Loucy (cell line): ENCODE data around the gene PRDM10.

Experiments used
- EZH2phosphoT487 ChIP-seq: fragments of 200-600 bp; IDR thresholded peaks from 2 replicates; pipeline ENCODE4 v1.6.1; 2018; ENCODE audit warnings: antibody characterized with exemption, mild to moderate bottlenecking, moderate library complexity, borderline replicate concordance
- TF ChIP-seq, protein P1 (sequence below): fragments of 200-600 bp; sonication (generic); conservative IDR thresholded peaks from 2 replicates; pipeline ENCODE4 v1.5.1; 2014; ENCODE audit warnings: mild to moderate bottlenecking, antibody characterized with exemption, low read length

DNA sequence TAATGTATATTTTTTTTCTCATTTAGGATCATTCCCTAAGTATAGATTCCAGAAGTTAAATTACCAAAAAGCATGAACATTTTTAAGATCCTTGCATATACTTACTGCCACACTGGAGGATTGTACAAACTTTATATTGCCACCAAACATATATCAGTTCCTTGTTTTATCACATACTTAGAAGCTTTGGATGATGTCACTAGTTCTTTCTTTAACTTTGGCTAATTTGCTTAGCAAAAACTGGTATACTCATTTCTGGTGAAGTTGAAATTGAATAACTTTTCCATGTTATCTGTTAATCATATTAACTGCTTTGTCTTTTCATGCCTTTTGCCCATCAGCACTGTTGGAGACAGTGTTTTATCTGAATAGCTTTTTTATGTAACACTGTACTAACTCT lies 31.6 kb upstream of the PRDM10 start:
- TF ChIP-seq EZH2phosphoT487: no peak
- TF ChIP-seq, protein P1, sequence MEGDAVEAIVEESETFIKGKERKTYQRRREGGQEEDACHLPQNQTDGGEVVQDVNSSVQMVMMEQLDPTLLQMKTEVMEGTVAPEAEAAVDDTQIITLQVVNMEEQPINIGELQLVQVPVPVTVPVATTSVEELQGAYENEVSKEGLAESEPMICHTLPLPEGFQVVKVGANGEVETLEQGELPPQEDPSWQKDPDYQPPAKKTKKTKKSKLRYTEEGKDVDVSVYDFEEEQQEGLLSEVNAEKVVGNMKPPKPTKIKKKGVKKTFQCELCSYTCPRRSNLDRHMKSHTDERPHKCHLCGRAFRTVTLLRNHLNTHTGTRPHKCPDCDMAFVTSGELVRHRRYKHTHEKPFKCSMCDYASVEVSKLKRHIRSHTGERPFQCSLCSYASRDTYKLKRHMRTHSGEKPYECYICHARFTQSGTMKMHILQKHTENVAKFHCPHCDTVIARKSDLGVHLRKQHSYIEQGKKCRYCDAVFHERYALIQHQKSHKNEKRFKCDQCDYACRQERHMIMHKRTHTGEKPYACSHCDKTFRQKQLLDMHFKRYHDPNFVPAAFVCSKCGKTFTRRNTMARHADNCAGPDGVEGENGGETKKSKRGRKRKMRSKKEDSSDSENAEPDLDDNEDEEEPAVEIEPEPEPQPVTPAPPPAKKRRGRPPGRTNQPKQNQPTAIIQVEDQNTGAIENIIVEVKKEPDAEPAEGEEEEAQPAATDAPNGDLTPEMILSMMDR: no peak
